NOMO-1 treated with dmso at 0.1 percent for 144 hours (cell line): ENCODE measurements around the gene COL3A1.

Source experiments
- DNase-seq: peaks from one replicate; lab custom pipeline; 2025; ENCODE audit not compliant: unreplicated experiment; lab: John Stamatoyannopoulos, UW

COL3A1 gene

GRCh38 chr2:189014449-189015138 is 40.4 kb downstream of the COL3A1 start:
- no peak for DNase-seq

GRCh38 chr2:189015359-189015758 is 41.2 kb downstream of the COL3A1 start:
- DNase-seq: no peak

- no peak for DNase-seq
These were observed 42.2 kb downstream of the COL3A1 start for GRCh38 chr2:189016311-189016861.

GRCh38 chr2:189018631-189019030 is 44.5 kb downstream of the COL3A1 start:
- no peak for DNase-seq

GRCh38 chr2:189020179-189020578 is 46.0 kb downstream of the COL3A1 start:
- no peak for DNase-seq

GRCh38 chr2:189022053-189022481 is 47.9 kb downstream of the COL3A1 start:
- DNase-seq: no peak

GRCh38 chr2:189022492-189022891 is 48.3 kb downstream of the COL3A1 start:
- no peak for DNase-seq

GRCh38 chr2:189024901-189025618 is 50.9 kb downstream of the COL3A1 start:
- no peak for DNase-seq

GRCh38 chr2:189037518-189037917 is 63.3 kb downstream of the COL3A1 start:
- no peak for DNase-seq

GRCh38 chr2:189045836-189046235 is 71.7 kb downstream of the COL3A1 start:
- no peak for DNase-seq

GRCh38 chr2:189046320-189046719 is 72.1 kb downstream of the COL3A1 start:
- DNase-seq: no peak

GRCh38 chr2:189047171-189047888 is 73.2 kb downstream of the COL3A1 start:
- DNase-seq: no peak

- DNase-seq: no peak
These were observed 74.0 kb downstream of the COL3A1 start for GRCh38 chr2:189048189-189048588.

GRCh38 chr2:189049709-189050164 is 75.6 kb downstream of the COL3A1 start:
- DNase-seq: no peak

GRCh38 chr2:189050165-189050712 is 76.1 kb downstream of the COL3A1 start:
- DNase-seq: no peak

- DNase-seq: no peak
These were observed 82.3 kb downstream of the COL3A1 start for GRCh38 chr2:189056200-189057106.

GRCh38 chr2:189057316-189057715 is 83.1 kb downstream of the COL3A1 start:
- DNase-seq: no peak

GRCh38 chr2:189060096-189060642 is 86.0 kb downstream of the COL3A1 start:
- DNase-seq: no peak
